K562 (cell line): ENCODE data around the gene NDUFA5. TPM values are rescaled to one million over a fixed set of nuclear protein-coding genes. Genes with fewer than 3 reads are reported as not detected.
A peak's percentile ranks its signal among the peaks of the same experiment; 100 is the strongest.

Source experiments
- CBX1 ChIP-seq: sonication (generic); IDR thresholded peaks from 2 replicates; pipeline ENCODE4 v1.6.1; 2016; ENCODE audit warnings: antibody characterized with exemption, low read depth, mild to moderate bottlenecking
- CHD7 ChIP-seq: fragments of 200-600 bp; sonication (generic); IDR thresholded peaks from one replicate; pipeline ENCODE4 v1.6.1; 2012; ENCODE audit warnings: mild to moderate bottlenecking, low read depth, low read length, inconsistent platforms
- HIVEP1 ChIP-seq: fragments of 250-450 bp; sonication (Bioruptor Pico); IDR thresholded peaks from 2 replicates; pipeline ENCODE4 v1.4.0; 2020; ENCODE audit warnings: mild to moderate bottlenecking
- MBD1 ChIP-seq: fragments of 250-450 bp; sonication (Bioruptor Pico); IDR thresholded peaks from 2 replicates; pipeline ENCODE4 v1.8.0; 2022; ENCODE audit warnings: inconsistent platforms
- POU5F1 ChIP-seq: fragments of 150-350 bp; IDR thresholded peaks from 2 replicates; pipeline ENCODE4 v1.6.1; 2014; ENCODE audit warnings: borderline replicate concordance, low read length, low read depth, mild to moderate bottlenecking; ENCODE audit not compliant: partially characterized antibody
- SMAD1 ChIP-seq: fragments of 150-350 bp; IDR thresholded peaks from 2 replicates; pipeline ENCODE4 v1.6.1; 2014; ENCODE audit warnings: low read length, low read depth; ENCODE audit not compliant: partially characterized antibody
- SP2 ChIP-seq: IDR thresholded peaks from 2 replicates; pipeline ENCODE4 v1.6.1; 2011; ENCODE audit warnings: mild to moderate bottlenecking, low read depth, low read length, moderate library complexity; ENCODE audit not compliant: poor library complexity, severe bottlenecking; ENCODE audit errors: extremely low read depth
- ZNF263 ChIP-seq: sonication (generic); formaldehyde crosslinking; IDR thresholded peaks from 2 replicates; pipeline ENCODE4 v1.8.0; 2022; ENCODE audit warnings: mild to moderate bottlenecking, missing genetic modification reagents, borderline replicate concordance
- ZNF3 ChIP-seq: fragments of 250-450 bp; sonication (Bioruptor Pico); IDR thresholded peaks from 2 replicates; pipeline ENCODE4 v1.5.0; 2021; ENCODE audit warnings: mild to moderate bottlenecking, moderate library complexity
- ZNF551 ChIP-seq: fragments of 250-450 bp; sonication (Bioruptor Pico); IDR thresholded peaks from 2 replicates; pipeline ENCODE4 v1.5.0; 2021; ENCODE audit warnings: mild to moderate bottlenecking, moderate library complexity
- ZSCAN32 ChIP-seq: fragments of 450-650 bp; formaldehyde crosslinking; IDR thresholded peaks from 2 replicates; pipeline ENCODE4 v1.4.0; 2020; ENCODE audit warnings: mild to moderate bottlenecking, moderate library complexity
- polyA plus RNA-seq, 8 experiments: library from polyadenylated mRNA; depleted of rRNA in 4 of 8; stranded (reverse) in 5 of 8; unstranded in 3 of 8; fragments of >200 nt; fragmentation: Nextera tagmentation in 2 of 8; fragmentation: Illumina TruSeq in 1 of 8; extraction: Ambion mirVana in 2 of 8; extraction: Trizol in 1 of 8; gene quantifications; 2 replicates each; pipeline versions ENCODE4 v1.2.1 to v1.2.3, GENCODE V29; 2011 to 2014; ENCODE audit warnings: inconsistent platforms in 1 of 8, missing spikeins in 1 of 8
- total RNA-seq, 7 experiments: library from RNA; depleted of rRNA in 6 of 7; stranded (reverse); fragments of >200 nt in 6 of 7; fragmentation: Illumina TruSeq in 2 of 7; extraction: Trizol in 2 of 7; gene quantifications; 2 replicates each; pipeline versions ENCODE4 v1.2.1 to v1.2.3, GENCODE V29; 2011 to 2021; ENCODE audit warnings: low replicate concordance in 1 of 7

Gene NDUFA5
- total and polyA plus RNA-seq, 9 of the 15 experiments (the other 6 are each of a cell fraction or from before 2014, with no cell fraction given) = 155 to 677 (median 269) TPM

GRCh38 chr7:123534383-123535260 lies 23.0 kb downstream of the NDUFA5 start, which contains the start of gene IQUB (continued):
- TF ChIP-seq CHD7 (no peak), POU5F1 (no peak), ZSCAN32 (CRISPR knock-in tag) (no peak), ZNF3 (CRISPR knock-in tag) (no peak), SP2 (no peak), ZNF551 (CRISPR knock-in tag) (no peak), ZNF263 (CRISPR knock-in tag) (peak; percentile 97), CBX1 (no peak), SMAD1 (peak; percentile 45), HIVEP1 (CRISPR knock-in tag) (no peak), MBD1 (CRISPR knock-in tag) (no peak)
